ENCODE data around the gene MRPL49. TPM values are rescaled to one million over a fixed set of nuclear protein-coding genes. Genes with fewer than 3 reads are reported as not detected.

MRPL49 gene
- total RNA-seq, 1 experiment from 2014 or later: 73.4 TPM

DNA sequence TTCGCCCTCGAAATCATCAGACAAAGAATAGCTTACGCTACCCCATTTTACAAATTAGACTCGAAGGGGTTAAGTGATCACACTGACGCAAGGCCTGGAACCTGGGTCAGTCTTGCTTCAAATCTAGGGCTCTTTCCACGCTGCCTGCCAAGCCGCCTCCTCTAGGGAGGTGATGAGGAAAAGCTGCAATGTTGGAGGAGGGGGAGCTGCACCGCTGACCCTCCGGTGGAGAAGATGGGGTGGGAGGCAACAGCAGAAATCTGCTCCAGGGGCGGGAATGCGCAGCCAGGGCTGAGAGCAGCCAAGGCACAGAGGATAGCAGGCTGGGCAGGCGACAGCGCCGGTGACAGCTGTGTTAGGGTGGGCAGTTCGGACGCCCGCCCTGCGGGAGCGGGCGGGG lies 11.6 kb downstream of the MRPL49 start:
- H3K14ac ChIP-seq (ENCODE audit: insufficient read depth, low read length): no peak overlapping the region
- peak overlapping the region; percentile 58 for H3K4me2 ChIP-seq (ENCODE audit: insufficient read depth, insufficient read length, low read length)
- H2AK5ac ChIP-seq (ENCODE audit: insufficient read length, low read length): no peak overlapping the region
- no peak overlapping the region for H3T11ph ChIP-seq (ENCODE audit: low read length)
- no peak overlapping the region for H2BK120ac ChIP-seq (ENCODE audit: low read depth, low read length, poor library complexity, severe bottlenecking)
- no peaks in the 10 kb centered on the region for H3K79me2 ChIP-seq (ENCODE audit: insufficient read depth, low read length)
- no peak overlapping the region for H3K56ac ChIP-seq (ENCODE audit: insufficient read length, low read depth, low read length)
- no peaks in the 10 kb centered on the region for H3K79me1 ChIP-seq (ENCODE audit: insufficient read depth, low read depth, low read length, poor library complexity, severe bottlenecking)
- H4K91ac ChIP-seq (ENCODE audit: insufficient read length, low read depth, low read length): no peak overlapping the region
- H3K23ac ChIP-seq (ENCODE audit: insufficient read length, low read depth, low read length): no peak overlapping the region
- no peak overlapping the region for H2BK15ac ChIP-seq (ENCODE audit: low read depth, low read length)
- H3K18ac ChIP-seq (ENCODE audit: insufficient read length, low read depth, low read length): no peak overlapping the region
- peaks cover 14% of the 10 kb centered on the region for H3K23me2 ChIP-seq (ENCODE audit: insufficient read length, low read depth, low read length, poor library complexity, severe bottlenecking)
- no peak overlapping the region for H2BK12ac ChIP-seq (ENCODE audit: insufficient read length, low read depth, low read length)
- Mint-ChIP-seq H3K27ac (peak overlapping the region; percentile 100; a peak in 6 of 7 replicates), H3K36me3 (ENCODE audit: insufficient read depth in 1 of 3, low read depth in 3 of 3) (peaks cover 5 to 31% (median 26%) of the 10 kb centered on the region in 3 experiments; a peak in 6 of 7 replicates), H3K9me3 (no peaks in the 10 kb centered on the region; a peak in 1 of 5 replicates), H3K4me3 (peak overlapping the region; percentile 93 to 95), H3K27me3 (ENCODE audit: low read depth) (no peaks in the 10 kb centered on the region), H3K4me1 (peaks cover 19 to 23% of the 10 kb centered on the region in 2 experiments)
- H2BK5ac ChIP-seq (ENCODE audit: insufficient read length, low read length): no peak overlapping the region
- no peak overlapping the region for H2AFZ ChIP-seq (ENCODE audit: low read length)
- H3K27me3 ChIP-seq (ENCODE audit: insufficient read depth, low read length): no peaks in the 10 kb centered on the region
- no peaks in the 10 kb centered on the region for H3K9me3 ChIP-seq (ENCODE audit: control insufficient read depth, low read depth, low read length)
- no peak for DNase-seq
- H4K8ac ChIP-seq (replicated peaks; ENCODE audit: insufficient read length, low read depth, low read length): no peak overlapping the region
- H4K20me1 ChIP-seq (ENCODE audit: control insufficient read depth, insufficient read depth, insufficient read length): no peaks in the 10 kb centered on the region
- no peak overlapping the region for H3K27ac ChIP-seq (ENCODE audit: insufficient read length, low read depth, low read length)
- TF ChIP-seq CTCF (conservative IDR thresholded peaks at IDR 0.05): no peak
- no peaks in the 10 kb centered on the region for H3K4me1 ChIP-seq (ENCODE audit: insufficient read depth, low read length)
- no peak overlapping the region for H3K4ac ChIP-seq (ENCODE audit: low read depth, low read length)
- no CpG with 5 or more reads among the region's 20 CpGs for WGBS (ENCODE audit: extremely low coverage, insufficient read length, low lambda C conversion rate)
- H4K5ac ChIP-seq (ENCODE audit: insufficient read length, low read depth, low read length): no peak overlapping the region
- no peak overlapping the region for H2BK20ac ChIP-seq (ENCODE audit: low read depth, low read length, poor library complexity, severe bottlenecking)
- peak overlapping the region; percentile 96 for H3K9ac ChIP-seq (ENCODE audit: extremely low read depth, insufficient read length, low read length)
